Natural killer cell (primary cell): ENCODE data around the gene GALNT11. TPM values are rescaled to one million over a fixed set of nuclear protein-coding genes. Genes with fewer than 3 reads are reported as not detected.
"Not testable (repeated sequence)": the region's sequence is repeated elsewhere in the genome, so short reads cannot be mapped to it uniquely, and the experiment has no call there.

Source experiments
- ATAC-seq, 3 donors: fragments of 150-1000 bp in 2 of 3; fragments of 200-7000 bp in 1 of 3; cut with Tn5 transposase; 1 replicate in 1 of 3; 2 replicates in 2 of 3; pipeline ENCODE4 v1.10.0; 2021; ENCODE audit warnings: mild to moderate bottlenecking in 2 of 3, moderate library complexity in 2 of 3
- DNase-seq, 2 donors: peaks; one replicate each; pipeline versions ENCODE4 v3.0.0 to v3.0.0-alpha.2; 2013 to 2021; ENCODE audit warnings: mixed read lengths in 1 of 2
- H3K27ac ChIP-seq: one replicate; pipeline ENCODE4 v1.5.1; 2013; ENCODE audit warnings: mild to moderate bottlenecking, low read length
- H3K27me3 ChIP-seq: one replicate; pipeline ENCODE4 v1.6.1; 2013; ENCODE audit warnings: low read length; ENCODE audit not compliant: control insufficient read depth, insufficient read depth
- H3K36me3 ChIP-seq: one replicate; pipeline ENCODE4 v1.6.1; 2013; ENCODE audit warnings: low read length; ENCODE audit not compliant: control insufficient read depth, insufficient read depth
- H3K4me1 ChIP-seq: one replicate; pipeline ENCODE4 v1.6.1; 2013; ENCODE audit warnings: low read length; ENCODE audit not compliant: control insufficient read depth, insufficient read depth
- H3K4me3 ChIP-seq: one replicate; pipeline ENCODE4 v1.5.1; 2013; ENCODE audit warnings: low read length
- H3K9me3 ChIP-seq: one replicate; pipeline ENCODE4 v1.6.1; 2013; ENCODE audit warnings: low read length; ENCODE audit not compliant: control insufficient read depth, insufficient read depth
- H3K27ac Mint-ChIP-seq, 2 donors: one replicate each; pipeline ENCODE4 v1.8.0; 2022; ENCODE audit warnings: mild to moderate bottlenecking in 2 of 2, mixed read lengths in 2 of 2, moderate library complexity in 1 of 2
- H3K27me3 Mint-ChIP-seq, 2 donors: one replicate each; pipeline ENCODE4 v1.8.0; 2022; ENCODE audit warnings: low read depth in 2 of 2, mixed read lengths in 2 of 2
- H3K36me3 Mint-ChIP-seq: one replicate; pipeline ENCODE4 v1.8.0; 2022; ENCODE audit warnings: mixed read lengths
- H3K4me1 Mint-ChIP-seq, 2 donors: one replicate each; pipeline ENCODE4 v1.8.0; 2022; ENCODE audit warnings: mixed read lengths in 2 of 2
- H3K4me3 Mint-ChIP-seq: one replicate; pipeline ENCODE4 v1.8.0; 2022; ENCODE audit warnings: mild to moderate bottlenecking, moderate library complexity, mixed read lengths
- H3K9me3 Mint-ChIP-seq, 2 donors: one replicate each; pipeline ENCODE4 v1.8.0; 2022; ENCODE audit warnings: mixed read lengths in 2 of 2
- CTCF ChIP-seq: fragments of 200-600 bp; IDR thresholded peaks from one replicate; pipeline ENCODE4 v1.8.0; 2022; ENCODE audit warnings: antibody characterized with exemption
- WGBS: methylation state at CpG from one replicate; pipeline ENCODE4 v1.1.7; 2013; ENCODE audit warnings: missing lambda C conversion rate; ENCODE audit not compliant: insufficient coverage; 5-methylcytosine and 5-hydroxymethylcytosine counted together
- intact Hi-C: fragments of 100-400 bp; cut with micrococcal nuclease; formaldehyde crosslinking; loops from one replicate; pipeline ENCODE4 v1.14.2; 2022
- total RNA-seq, 4 donors: library from RNA; stranded (reverse); fragments of 120-200 nt in 1 of 4; gene quantifications; one replicate each; pipeline versions ENCODE4 v1.2.3 to v1.2.4, GENCODE V29; 2013 to 2022

GALNT11 gene
- total RNA-seq, 3 donors from 2014 or later (not counting 1 experiment from before 2014, with no cell fraction given) = 31.7 to 50.2 (median 44.0) TPM

GRCh38 chr7:152065800-152066344 lies 40.4 kb downstream of the GALNT11 start:
- H3K4me3 Mint-ChIP-seq, ATAC-seq, H3K27ac Mint-ChIP-seq, H3K4me3 ChIP-seq, H3K4me1 ChIP-seq, H3K27me3 ChIP-seq, DNase-seq, intact Hi-C loops, H3K27ac ChIP-seq, H3K27me3 Mint-ChIP-seq, H3K9me3 ChIP-seq, H3K9me3 Mint-ChIP-seq, H3K36me3 Mint-ChIP-seq, H3K36me3 ChIP-seq: not testable (repeated sequence)
- WGBS = 88% methylated on average over 10 of the region's 10 CpGs
- peaks cover 56 to 59% of the 10 kb centered on the region in 2 donors for H3K4me1 Mint-ChIP-seq

GRCh38 chr7:152072421-152072820 lies 46.9 kb downstream of the GALNT11 start:
- intact Hi-C loops = no loop called here
- Mint-ChIP-seq H3K27me3 (no peaks in the 10 kb centered on the region), H3K9me3 (peaks cover 3 to 7% of the 10 kb centered on the region in 2 donors), H3K27ac (no peak overlapping the region), H3K36me3 (peaks cover 8% of the 10 kb centered on the region), H3K4me3 (no peak overlapping the region), H3K4me1 (peaks cover 37 to 47% of the 10 kb centered on the region in 2 donors)
- Histone ChIP-seq H3K27ac (no peak overlapping the region), H3K4me1 (no peaks in the 10 kb centered on the region), H3K27me3 (no peaks in the 10 kb centered on the region), H3K4me3 (no peak overlapping the region), H3K9me3 (peaks cover 10% of the 10 kb centered on the region), H3K36me3 (no peaks in the 10 kb centered on the region)
- 90% methylated on average over 4 of the region's 4 CpGs for WGBS
- no peak for TF ChIP-seq CTCF
- DNase-seq = no peak
- no peak for ATAC-seq

- 94% methylated on average over 2 of the region's 2 CpGs for WGBS
- H3K27ac ChIP-seq = no peak overlapping the region
- H3K4me1 ChIP-seq = no peaks in the 10 kb centered on the region
- H3K9me3 ChIP-seq = peaks cover 10% of the 10 kb centered on the region
- intact Hi-C loops = no loop called here
- Mint-ChIP-seq H3K4me3 (no peak overlapping the region), H3K27me3 (no peaks in the 10 kb centered on the region), H3K4me1 (peaks cover 36 to 47% of the 10 kb centered on the region in 2 donors), H3K9me3 (peaks cover 3 to 7% of the 10 kb centered on the region in 2 donors), H3K27ac (peak overlapping the region in 1 of 2 donors; percentile 25), H3K36me3 (peaks cover 8% of the 10 kb centered on the region)
- no peak for TF ChIP-seq CTCF
- no peaks in the 10 kb centered on the region for H3K27me3 ChIP-seq
- no peaks in the 10 kb centered on the region for H3K36me3 ChIP-seq
- ATAC-seq (no peak), DNase-seq (no peak)
- no peak overlapping the region for H3K4me3 ChIP-seq
Observed at GRCh38 chr7:152073352-152073751, 47.9 kb downstream of the GALNT11 start.

- ATAC-seq (no peak), DNase-seq (no peak)
- H3K4me1 Mint-ChIP-seq = peaks cover 35 to 48% of the 10 kb centered on the region in 2 donors
- no peak overlapping the region for H3K27ac Mint-ChIP-seq
- no peaks in the 10 kb centered on the region for H3K27me3 Mint-ChIP-seq
- 88% methylated on average over 1 of the region's 2 CpGs for WGBS
- Histone ChIP-seq H3K9me3 (peaks cover 10% of the 10 kb centered on the region), H3K4me3 (no peak overlapping the region), H3K36me3 (no peaks in the 10 kb centered on the region), H3K27me3 (no peaks in the 10 kb centered on the region), H3K27ac (no peak overlapping the region), H3K4me1 (peaks cover 3% of the 10 kb centered on the region)
- no peak for TF ChIP-seq CTCF
- H3K4me3 Mint-ChIP-seq = no peak overlapping the region
- peaks cover 8% of the 10 kb centered on the region for H3K36me3 Mint-ChIP-seq
- H3K9me3 Mint-ChIP-seq = peaks cover 3 to 7% of the 10 kb centered on the region in 2 donors
- intact Hi-C loops = no loop called here
Observed at GRCh38 chr7:152074673-152075072, 49.2 kb downstream of the GALNT11 start.

GRCh38 chr7:152075379-152075778 lies 49.9 kb downstream of the GALNT11 start:
- H3K9me3 Mint-ChIP-seq, H3K4me3 Mint-ChIP-seq, H3K27me3 Mint-ChIP-seq, DNase-seq, H3K27me3 ChIP-seq, H3K36me3 Mint-ChIP-seq, ATAC-seq, H3K36me3 ChIP-seq, H3K4me1 ChIP-seq, H3K4me3 ChIP-seq, H3K27ac Mint-ChIP-seq, H3K27ac ChIP-seq, H3K9me3 ChIP-seq, intact Hi-C loops: not testable (repeated sequence)
- H3K4me1 Mint-ChIP-seq = peaks cover 32 to 48% of the 10 kb centered on the region in 2 donors
- WGBS = 94% methylated on average over 14 of the region's 14 CpGs
